T-helper 22 cell (primary cell): ENCODE measurements around the gene PCNX3.

ENCODE experiments used
- DNase-seq: peaks from one replicate; pipeline ENCODE4 v3.0.0-alpha.2; 2020; ENCODE audit warnings: low read depth

Gene PCNX3

DNA sequence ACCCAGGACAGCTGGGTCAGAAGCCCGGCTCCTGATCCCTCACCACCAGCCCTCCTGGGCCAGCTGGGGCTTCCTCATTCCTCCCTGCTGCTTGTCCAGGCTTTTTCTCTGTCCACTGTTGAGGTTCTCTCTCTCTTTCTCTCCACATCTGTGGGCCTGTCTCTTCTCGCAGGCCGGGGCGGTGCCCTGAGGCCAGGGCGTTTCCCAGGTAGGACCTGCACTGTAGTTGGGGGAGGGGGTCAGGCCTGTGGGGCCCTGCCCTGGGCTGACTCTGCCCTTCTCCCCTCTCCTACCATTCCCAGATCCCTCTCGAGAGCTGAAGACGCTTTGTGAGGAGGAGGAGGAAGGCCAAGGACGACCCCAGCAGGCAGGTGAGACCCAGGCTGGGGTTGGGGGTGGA, 34.8 kb upstream of the PCNX3 start:
- no peak for DNase-seq

DNA sequence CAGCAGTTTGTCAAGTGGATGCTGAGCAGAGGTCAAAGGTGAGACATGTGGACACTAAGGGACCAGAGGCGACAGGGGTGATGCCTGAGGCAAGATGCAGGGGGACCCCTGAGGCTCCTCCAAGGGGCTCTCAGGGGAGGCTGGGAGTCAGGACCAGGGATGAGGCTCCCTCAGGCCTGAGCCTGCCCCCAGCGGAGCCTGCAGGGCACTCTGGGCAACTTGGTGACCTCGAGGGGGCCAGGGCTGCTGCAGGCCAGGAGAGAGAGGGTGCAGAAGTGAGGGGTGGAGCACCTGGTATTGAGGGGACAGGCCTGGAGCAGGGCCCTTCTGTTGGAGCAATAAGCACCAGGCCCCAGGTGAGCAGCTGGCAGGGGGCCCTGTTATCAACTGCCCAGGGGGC, 33.6 kb upstream of the PCNX3 start:
- DNase-seq, result no peak

DNA sequence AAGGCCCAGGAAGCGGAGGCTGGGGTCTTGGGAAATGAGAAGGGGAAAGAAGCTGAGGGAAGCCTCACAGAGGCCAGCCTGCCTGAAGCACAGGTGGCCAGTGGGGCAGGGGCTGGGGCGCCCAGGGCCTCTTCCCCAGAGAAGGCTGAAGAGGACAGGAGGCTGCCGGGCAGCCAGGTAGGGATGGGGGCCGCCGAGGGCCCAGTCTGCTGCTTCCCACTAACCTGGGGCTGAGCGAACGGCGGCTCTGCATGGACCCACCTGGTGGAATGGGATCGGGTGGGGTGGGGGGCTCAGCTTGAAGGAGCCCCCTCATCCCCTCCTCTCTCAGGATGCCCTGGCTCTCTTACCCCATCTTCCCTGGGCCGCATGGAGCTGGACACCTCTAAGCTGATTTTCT, 32.0 kb upstream of the PCNX3 start:
- no peak for DNase-seq

DNA sequence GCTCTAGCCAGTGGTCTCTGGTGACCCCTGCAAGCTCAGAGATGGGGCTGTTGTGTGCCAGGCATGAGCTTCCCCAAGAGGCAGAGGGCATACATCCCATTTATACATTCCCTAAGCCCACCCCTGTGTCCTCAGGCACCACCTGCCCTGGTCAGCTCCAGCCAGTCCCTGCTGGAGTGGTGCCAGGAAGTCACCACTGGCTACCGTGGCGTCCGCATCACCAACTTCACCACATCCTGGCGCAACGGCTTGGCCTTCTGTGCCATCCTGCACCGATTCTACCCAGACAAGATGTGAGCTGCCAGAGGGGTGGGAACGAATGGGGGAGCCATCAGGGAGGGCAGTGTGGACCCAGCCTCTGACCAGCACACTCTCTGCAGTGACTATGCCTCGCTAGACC, 31.5 kb upstream of the PCNX3 start:
- DNase-seq, result no peak

DNA sequence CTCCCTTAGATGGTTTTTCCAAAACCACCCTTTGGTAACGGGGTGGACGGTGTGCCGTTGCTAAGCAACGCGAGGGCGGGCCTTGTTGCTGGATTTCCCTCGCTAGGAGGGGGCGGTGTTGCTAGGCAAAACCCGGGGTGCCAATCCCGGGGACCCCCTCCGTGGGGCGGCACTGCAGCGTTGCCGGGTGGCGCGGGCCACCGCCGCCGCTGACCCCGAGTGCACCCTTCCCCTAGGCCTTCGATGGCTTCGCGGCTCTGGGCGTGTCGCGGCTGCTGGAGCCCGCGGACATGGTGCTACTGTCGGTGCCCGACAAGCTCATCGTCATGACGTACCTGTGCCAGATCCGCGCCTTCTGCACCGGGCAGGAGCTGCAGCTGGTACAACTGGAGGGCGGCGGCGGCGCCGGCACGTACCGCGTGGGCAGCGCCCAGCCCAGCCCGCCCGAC, 30.8 kb upstream of the PCNX3 start:
- no peak for DNase-seq

DNA sequence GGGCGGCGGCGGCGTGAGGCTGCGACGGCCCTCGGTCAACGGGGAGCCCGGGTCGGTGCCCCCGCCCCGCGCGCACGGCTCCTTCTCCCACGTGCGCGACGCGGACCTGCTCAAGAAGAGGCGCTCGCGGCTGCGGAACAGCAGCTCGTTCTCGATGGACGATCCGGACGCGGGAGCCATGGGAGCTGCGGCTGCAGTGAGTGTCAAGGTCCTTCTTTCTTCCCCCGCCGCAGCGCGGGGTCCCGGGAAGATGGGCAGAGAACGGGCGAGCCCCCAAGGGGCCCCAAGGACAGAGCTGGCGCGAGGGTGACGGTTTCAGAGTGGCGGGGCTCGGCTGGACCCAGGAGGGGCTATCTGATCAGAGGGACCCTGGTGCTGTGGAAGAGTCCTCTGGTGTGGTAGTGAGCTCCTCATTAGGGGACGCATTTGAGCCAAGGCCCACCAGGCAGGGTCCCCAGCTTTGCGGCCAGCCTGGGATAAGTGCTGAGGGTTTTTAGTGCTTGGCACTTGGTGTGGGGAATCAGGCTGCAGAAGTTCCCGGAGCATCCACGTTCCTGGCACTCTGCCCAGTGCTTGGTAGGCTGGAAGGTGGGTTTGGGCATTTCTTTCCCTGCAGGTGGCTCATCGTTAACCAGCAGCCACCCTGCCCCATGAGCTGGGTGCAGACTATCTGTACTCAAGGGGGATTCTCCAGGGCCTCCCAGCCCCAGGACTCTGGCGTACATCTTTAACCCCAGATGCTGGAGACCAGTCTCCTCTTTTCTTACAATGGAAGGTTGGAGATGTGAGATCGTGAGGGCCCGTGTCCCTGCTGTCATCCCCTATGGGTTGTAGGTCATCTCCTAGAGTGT, 30.0 kb upstream of the PCNX3 start:
- DNase-seq, result no peak

DNA sequence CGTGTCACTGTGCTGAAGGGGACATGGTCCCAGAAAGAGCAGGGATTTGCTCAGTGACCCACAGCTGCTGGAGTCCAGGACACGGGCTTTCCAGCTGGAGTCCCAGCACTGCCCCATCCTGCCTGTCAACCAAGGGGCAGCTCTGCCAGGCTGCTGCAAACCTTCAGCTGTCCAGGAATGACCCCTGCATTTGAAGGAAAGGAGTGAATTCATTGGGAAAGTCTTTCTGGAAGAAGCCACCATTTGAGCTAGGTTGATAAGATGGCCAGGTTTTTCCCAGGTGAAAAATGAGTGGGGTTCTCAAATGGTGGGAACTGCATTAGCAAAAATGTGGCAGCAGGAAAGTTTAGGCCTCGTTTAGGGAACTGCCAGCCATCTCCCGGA, 29.3 kb upstream of the PCNX3 start:
- no peak for DNase-seq

DNA sequence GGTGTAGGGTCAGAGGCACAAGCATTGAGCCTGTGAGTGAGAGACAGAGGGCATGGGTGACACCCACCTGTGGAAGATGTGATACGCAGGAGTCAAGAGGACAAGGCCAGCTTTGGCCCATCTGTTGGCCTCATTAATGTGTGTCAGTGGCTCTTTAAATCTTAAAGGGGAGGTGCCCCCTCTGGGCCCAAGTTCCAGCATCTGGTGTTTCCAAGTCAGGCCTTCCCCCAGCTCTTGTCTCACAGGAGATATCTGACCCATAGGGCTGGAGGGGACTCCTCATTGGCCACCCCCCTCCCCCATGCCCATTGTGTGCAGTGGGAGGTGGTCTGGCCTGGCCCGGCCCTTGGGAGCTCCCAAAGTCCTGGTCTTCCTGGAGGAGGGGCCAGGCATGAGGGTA, 28.9 kb upstream of the PCNX3 start:
- DNase-seq, result no peak

DNA sequence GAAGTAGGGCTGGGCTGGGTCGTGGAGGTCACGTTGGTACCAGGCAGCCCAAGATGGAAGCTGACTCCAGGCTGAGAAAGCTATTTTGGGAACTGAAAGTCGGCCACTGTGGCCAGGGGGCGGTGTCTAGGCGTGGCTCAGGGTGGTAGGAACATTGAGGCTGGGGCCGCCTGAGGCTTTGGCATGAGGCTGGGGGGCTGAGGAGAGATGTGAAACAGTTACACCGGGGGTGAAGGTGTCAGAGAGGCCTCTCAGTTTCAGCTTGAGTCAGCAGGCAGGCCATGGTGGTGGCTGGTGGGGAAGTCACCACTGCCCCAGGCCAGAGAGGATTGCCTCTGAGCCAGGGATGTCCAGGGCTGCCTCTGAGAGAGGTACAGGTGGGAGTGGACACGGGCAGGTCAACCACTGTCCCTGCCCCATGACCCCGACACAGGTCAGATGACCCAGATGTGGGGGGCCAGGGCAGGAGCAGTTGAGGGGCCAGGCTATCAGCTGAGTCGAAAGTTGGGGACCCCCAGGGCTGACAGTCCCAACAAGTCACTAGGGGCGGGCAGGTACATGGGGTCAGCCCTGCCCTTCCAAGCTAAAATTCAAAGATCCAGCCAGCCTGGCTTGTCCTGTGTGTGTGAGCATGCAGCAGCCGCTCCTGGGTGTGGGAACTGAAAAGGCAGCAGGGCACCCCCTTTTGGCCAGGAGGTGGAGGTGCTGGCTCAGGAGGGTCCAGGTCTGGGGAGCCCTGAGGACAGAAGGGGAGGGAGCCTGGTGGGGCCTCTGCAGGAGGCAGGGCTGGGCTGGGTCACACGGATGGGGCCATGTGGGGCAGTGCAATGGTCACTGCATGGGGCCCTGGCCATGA, 27.1 kb upstream of the PCNX3 start:
- peak; percentile 60 for DNase-seq

DNA sequence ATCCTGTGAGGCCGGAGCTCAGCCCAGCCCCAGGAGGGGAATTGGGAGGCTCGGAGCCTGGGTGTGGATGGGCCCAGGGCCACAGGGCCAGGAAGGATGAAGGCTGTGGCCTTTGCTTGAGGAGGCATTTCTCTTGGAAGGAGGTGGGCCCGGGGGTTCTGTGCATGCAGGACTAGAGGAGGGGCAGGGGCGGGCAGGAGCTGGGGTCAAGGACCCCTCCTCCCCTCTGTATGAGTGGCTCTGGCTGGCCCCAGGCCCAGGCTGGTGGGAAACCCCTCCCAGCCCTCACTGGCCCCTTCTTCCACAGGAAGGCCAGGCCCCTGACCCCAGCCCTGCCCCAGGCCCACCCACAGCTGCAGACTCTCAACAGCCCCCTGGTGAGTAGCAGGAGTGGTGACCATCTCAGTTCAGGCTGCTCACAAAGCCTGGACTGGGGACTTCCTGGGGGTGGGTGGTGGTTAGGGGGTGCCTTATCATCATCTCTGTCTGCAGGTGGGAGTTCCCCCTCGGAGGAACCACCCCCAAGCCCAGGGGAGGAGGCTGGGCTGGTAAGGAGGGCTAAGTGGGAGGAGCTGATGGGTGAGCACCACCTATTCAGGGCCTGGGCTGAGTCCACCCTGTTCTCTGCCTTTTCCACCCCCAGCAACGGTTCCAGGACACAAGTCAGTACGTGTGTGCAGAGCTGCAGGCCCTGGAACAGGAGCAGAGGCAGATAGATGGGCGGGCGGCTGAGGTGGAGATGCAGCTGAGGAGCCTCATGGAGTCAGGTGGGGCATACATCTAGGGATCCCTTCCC, 25.9 kb upstream of the PCNX3 start:
- no peak for DNase-seq

DNA sequence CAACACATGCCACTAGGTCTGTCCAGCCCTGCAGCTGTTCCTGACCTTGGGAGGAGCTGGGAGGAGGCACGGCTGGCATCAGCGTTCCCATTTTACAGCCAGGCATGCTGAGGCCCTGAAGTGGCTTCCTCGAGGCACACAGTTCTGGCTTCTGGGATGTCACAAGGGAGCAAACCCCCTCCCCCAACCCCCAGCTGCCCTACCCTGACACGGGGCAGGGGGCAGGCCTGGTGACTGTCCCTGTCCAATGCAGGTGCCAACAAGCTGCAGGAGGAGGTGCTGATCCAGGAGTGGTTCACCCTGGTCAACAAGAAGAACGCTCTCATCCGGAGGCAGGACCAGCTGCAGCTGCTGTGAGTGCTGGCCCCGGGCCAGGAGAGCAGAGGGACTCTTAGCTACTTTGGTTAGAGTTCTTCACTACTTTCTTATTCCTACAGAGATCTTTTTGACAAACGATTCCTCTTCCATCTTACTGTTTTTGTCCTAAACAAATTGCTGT, 25.3 kb upstream of the PCNX3 start:
- no peak for DNase-seq

DNA sequence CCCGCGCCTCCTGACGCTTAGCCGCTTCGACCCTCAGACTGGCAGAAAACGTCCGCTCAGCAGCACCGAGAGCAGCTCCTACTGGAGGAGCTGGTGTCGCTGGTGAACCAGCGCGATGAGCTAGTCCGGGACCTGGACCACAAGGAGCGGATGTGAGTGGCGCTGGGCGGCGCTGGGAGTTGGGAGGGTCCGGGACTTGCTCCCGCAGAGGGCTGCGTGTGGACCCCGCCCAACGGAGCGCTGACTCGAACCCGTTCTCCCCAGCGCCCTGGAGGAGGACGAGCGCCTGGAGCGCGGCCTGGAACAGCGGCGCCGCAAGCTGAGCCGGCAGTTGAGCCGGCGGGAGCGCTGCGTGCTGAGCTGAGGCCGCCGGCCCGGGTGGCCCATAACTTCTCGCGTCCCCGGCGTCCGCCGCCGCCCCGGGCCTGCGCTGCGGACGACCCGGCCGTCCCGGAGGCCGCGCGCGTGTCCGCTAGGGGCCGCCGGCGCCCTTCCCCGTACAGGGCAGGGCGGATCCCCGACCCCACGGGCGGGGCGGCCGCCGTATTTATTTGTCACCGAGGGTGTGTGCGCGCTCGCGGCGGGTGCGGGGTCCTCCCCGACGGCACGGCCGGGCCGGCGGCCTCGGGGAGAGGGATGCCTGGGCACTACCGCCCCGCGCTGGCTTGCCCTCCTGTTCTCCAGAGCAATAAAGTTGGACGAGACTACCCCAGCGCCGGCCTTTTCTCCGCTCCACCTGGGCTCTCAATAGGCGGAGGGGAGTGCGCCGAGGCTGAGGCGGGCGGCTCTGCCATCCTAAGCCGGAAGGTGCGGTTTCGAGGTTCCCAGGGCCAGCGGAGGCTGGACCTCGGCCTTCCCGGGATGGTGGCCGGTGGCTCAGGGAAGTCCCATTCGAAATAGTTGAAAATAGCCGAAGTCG, 23.4 kb upstream of the PCNX3 start:
- DNase-seq, result no peak

DNA sequence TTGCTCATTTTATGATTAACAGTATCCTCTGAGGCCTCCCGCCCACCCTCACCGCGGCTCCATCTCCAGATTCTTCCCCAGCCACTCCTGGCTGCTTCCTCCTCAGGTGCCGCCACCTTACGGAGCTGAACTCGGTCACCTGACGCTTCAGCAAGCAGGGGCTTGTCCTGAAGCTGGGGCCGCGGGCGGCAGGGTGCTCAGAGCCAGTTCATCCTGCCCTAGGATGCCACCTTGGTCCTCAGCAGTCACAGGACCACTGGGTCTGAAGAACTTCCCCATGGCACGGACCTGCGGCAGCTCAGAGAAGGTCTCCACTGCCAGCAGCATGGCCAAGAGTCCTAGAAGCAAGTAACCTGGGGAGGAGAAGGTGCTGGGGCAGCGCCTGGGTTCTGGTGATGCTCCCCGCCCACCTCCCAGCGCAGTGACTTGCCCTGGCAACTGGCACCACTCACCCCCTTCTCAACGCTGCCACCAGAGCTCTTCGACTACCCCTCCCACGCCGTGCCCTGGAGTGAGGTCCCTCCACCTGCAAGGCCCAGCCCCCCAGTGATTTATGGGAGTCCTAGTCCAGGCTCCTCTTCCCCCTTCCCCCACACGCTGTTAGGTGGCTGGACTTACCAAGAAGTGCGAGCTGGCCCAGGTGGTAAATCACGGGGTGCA, 22.6 kb upstream of the PCNX3 start:
- DNase-seq, result no peak

DNA sequence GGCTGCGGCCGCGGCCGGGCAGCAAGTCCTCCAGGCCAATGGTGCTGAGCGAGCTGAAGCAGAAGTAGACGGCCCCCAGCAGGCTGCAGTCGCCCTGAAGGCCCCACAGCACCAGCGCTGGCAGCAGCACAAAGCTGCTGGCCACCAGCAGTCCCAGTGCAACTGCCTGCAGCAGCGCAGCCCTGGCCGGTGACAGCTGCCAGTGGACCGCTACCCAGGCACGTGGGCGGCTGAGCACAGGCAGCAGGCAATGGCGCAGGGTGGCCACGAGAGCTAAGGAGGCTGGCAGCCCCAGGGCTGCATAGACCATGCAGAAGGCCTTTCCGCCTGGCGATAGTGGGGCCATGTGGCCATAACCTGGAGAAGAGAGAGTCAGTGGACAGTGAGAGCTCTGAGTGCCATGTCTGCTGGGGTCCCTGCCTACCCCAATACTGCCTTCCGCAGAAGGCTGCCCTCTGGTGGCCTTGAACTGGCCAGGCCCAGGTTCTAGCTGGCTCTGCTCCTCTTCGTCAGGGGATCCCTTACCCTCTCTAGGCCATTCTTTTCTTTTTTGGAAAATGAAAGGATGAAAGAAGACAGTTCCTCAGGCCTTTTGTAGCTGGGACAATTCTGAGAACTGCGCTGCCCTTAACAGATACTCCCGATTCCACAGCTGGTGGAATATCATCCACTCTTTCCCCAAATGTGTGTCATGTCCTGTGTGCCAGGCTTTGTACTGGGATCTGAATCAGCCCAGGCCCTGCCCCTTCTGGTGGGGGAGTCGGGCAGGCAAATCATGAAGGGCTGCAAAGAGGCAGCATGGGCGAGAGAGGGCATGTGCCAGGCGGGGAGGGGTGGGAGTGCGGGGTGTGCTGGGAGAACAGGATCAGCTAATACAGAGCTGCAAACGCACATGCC, 21.8 kb upstream of the PCNX3 start:
- DNase-seq, result no peak

DNA sequence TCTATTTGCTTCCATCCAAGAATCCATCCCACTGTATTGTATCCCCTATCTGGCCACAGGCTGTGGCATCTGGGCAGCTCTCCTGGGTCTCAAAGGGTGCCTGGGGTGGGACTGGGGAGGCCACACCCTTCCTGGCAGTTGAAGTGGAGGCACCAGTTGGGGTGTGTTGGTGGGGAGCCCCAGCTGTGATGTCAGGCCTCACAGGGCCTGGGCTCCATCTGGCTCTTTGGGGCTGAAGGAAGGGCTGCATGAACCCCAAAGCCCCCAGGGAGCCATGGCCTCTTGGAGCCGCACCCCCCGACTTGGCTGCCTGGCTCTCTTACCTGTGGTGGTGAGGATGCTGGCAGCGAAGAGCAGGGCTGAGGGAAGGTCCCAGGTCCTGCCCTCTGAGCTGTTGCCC, 20.4 kb upstream of the PCNX3 start:
- DNase-seq, result no peak

DNA sequence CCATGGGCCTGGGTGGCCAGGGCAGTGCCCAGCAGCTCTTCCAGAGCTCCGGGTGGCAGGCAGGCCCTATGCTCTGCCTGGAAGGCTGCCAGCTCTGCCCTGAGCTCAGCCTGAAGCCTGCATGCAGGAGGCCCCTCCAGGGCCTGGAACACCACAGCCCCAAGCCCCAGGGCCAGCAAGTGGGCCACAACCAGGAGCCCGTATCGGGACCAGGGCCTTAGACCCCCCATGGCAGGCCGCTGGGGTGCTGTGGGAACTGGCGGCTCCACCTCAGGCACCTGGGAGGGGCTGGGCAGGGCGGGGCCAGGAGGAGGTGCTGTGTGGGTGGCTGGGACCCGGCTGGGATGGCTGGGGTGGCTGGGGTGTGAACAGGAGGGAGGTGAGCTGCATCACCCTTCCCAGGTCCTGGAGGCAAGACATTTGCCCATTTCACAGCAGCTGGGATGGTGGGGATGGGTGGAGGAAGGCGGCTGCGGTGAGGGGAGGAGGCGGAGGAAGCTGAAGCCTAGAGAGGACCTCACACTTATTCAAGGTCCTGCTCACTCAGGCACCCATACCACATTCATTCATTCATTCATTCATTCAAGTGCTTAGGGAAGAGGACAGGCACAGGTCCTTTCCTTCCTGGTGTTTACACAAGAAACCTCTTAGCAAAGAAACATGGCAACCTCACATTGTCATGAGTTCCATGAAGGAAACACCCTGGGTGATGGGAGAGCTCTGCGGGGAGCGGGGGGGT, 19.9 kb upstream of the PCNX3 start, which contains the start of gene KCNK7:
TSS of gene KCNK7 (minus strand) at position 258 of the 739 bp plus-strand sequence. CDS start at position 230, 28 bp downstream.
- no peak for DNase-seq

DNA sequence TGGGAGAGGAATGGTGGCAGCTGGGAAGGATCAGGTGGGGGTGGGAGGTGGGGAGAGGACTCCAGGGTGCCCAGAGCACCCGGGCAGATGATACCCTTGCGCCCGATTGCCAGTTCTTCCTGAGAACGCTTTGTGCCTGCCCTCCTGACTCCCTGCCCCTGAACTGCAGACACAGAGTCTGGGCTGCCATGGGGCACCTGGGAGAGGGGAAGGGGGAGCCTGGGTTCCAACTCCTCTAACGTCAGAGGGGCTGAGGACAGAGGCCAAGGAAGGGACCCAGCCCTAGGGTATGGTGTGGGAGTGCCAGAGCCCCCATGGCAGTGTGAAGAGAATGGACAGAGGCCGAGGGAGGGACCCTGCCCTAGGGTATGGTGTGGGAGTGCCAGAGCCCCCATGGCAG, 19.1 kb upstream of the PCNX3 start:
- DNase-seq, result no peak

DNA sequence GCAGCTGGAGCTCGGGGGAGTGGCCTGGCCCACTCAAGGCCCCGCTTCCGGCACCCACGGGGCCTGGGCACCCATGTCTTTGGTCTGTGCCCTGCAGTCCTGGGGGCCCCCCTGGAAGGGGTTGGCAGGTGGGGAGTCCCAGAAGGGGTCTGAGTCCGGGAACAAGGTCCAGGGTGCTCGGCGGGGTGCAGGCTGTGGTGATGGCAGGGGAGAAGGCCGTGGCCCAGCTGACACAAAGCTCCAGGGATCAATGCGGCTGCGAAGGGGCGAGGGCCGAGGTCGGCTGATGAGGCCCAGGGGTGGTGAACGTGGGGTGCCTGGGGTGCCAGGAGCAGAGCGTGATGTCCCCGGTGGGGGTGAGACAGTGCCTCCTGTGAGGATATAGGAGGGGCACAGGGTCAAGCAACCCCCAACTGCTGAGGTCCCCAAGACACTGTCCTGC, 17.3 kb upstream of the PCNX3 start:
- DNase-seq, result no peak
